Measurements from ENCODE around the gene C11orf68.

DNA sequence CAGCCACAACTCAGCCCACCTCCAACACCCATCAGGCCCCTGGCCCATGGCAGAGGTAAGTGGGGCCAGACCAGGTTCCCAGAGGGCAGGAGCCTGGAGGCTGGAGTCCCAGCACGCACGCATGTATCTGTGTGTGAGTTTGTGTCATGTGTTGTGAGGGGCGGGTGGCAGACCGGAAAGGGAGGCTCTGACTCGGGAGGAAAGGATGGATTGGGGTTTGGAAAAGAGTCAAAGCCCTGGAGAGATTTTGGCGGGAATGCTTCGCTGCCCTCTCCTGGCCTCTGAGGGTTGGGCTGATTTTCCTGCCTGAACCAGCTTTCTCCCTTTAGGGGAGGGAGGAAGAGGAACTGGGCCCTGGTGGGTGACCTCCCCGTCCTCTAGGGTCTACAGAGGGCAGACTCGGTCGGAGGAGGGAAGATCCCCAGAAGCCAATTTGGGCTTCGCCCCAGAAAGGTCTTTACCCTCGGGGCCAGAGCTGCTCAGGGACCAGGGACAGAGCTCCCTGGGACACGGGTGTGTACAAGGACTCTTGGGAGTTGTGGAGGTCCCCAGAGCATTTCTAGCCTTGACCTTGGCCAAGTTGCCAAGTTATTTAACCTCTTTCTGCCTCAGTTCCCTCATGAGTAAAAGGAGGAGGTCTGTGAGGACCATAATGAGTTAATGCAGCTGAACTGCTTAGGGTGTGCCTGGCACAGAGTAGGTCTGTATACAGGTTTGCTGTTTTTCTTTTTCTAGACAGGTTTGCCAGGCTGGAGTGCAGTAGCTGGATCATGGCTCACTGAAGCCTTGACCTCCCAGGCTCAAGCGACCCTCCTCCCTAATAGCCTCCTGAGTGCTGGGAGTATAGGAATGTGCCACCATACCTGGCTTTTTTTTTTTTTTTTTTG is 6.9 kb downstream of the C11orf68 start:
- TF ChIP-seq, protein P1, sequence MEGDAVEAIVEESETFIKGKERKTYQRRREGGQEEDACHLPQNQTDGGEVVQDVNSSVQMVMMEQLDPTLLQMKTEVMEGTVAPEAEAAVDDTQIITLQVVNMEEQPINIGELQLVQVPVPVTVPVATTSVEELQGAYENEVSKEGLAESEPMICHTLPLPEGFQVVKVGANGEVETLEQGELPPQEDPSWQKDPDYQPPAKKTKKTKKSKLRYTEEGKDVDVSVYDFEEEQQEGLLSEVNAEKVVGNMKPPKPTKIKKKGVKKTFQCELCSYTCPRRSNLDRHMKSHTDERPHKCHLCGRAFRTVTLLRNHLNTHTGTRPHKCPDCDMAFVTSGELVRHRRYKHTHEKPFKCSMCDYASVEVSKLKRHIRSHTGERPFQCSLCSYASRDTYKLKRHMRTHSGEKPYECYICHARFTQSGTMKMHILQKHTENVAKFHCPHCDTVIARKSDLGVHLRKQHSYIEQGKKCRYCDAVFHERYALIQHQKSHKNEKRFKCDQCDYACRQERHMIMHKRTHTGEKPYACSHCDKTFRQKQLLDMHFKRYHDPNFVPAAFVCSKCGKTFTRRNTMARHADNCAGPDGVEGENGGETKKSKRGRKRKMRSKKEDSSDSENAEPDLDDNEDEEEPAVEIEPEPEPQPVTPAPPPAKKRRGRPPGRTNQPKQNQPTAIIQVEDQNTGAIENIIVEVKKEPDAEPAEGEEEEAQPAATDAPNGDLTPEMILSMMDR (IDR thresholded peaks at IDR 0.05; ENCODE audit: low read length): peak; percentile 49
- TF ChIP-seq EZH2 (optimal IDR thresholded peaks at IDR 0.05; ENCODE audit: low read depth, low read length): no peak

Measured in MM.1S (cell line).